CD4-positive, CD25-positive, alpha-beta regulatory T cell (primary cell): ENCODE results near the gene KRTAP10-12. TPM values are rescaled to one million over a fixed set of nuclear protein-coding genes. Genes with fewer than 3 reads are reported as not detected.

Source experiments
- ATAC-seq, 2 donors: fragments of 150-1000 bp; cut with Tn5 transposase; one replicate each; pipeline ENCODE4 v1.10.0; 2021; ENCODE audit warnings: low read depth in 2 of 2, moderate number of reproducible peaks in 2 of 2, moderate library complexity in 1 of 2
- DNase-seq, 3 donors: peaks; one replicate each; pipeline versions ENCODE4 v3.0.0 to v3.0.0-alpha.2; 2012 to 2022; ENCODE audit warnings: mixed read lengths in 1 of 3
- H3K27ac ChIP-seq: one replicate; pipeline ENCODE4 v1.7.0; 2013; ENCODE audit warnings: mild to moderate bottlenecking, low read length; ENCODE audit not compliant: insufficient read depth, poor library complexity, severe bottlenecking
- H3K27me3 ChIP-seq: one replicate; pipeline ENCODE4 v1.7.0; 2013; ENCODE audit warnings: low read length; ENCODE audit not compliant: control insufficient read depth, insufficient read depth
- H3K36me3 ChIP-seq: one replicate; pipeline ENCODE4 v1.7.0; 2013; ENCODE audit warnings: mild to moderate bottlenecking, low read length, moderate library complexity; ENCODE audit not compliant: control insufficient read depth, insufficient read depth
- H3K4me1 ChIP-seq: 2 replicates; pipeline ENCODE4 v1.7.0; 2013; ENCODE audit warnings: mild to moderate bottlenecking, low read length; ENCODE audit not compliant: insufficient read depth, control insufficient read depth, poor library complexity, severe bottlenecking
- H3K4me3 ChIP-seq: one replicate; pipeline ENCODE4 v1.7.0; 2013; ENCODE audit warnings: low read depth, mild to moderate bottlenecking, low read length, moderate library complexity
- H3K9me3 ChIP-seq, 2 experiments: 1 replicate in 1 of 2; 2 replicates in 1 of 2; pipeline ENCODE4 v1.7.0; 2013; ENCODE audit warnings: low read length in 2 of 2, mild to moderate bottlenecking in 1 of 2, moderate library complexity in 1 of 2; ENCODE audit not compliant: control insufficient read depth in 2 of 2
- H3K27ac Mint-ChIP-seq, 3 donors: one replicate each; pipeline ENCODE4 v1.8.0; 2020 to 2022; ENCODE audit warnings: mild to moderate bottlenecking in 3 of 3, mixed read lengths in 3 of 3, moderate library complexity in 2 of 3
- H3K27me3 Mint-ChIP-seq: one replicate; pipeline ENCODE4 v1.8.0; 2022; ENCODE audit warnings: mild to moderate bottlenecking, mixed read lengths
- H3K36me3 Mint-ChIP-seq: one replicate; pipeline ENCODE4 v1.8.0; 2020; ENCODE audit warnings: mixed read lengths
- H3K4me1 Mint-ChIP-seq, 4 donors: one replicate each; pipeline ENCODE4 v1.8.0; 2020 to 2022; ENCODE audit warnings: mixed read lengths in 4 of 4, mild to moderate bottlenecking in 1 of 4
- H3K4me3 Mint-ChIP-seq, 4 donors: one replicate each; pipeline ENCODE4 v1.8.0; 2020 to 2022; ENCODE audit warnings: mild to moderate bottlenecking in 4 of 4, mixed read lengths in 4 of 4, moderate library complexity in 3 of 4
- H3K9me3 Mint-ChIP-seq, 7 donors: one replicate each; pipeline ENCODE4 v1.8.0; 2020 to 2022; ENCODE audit warnings: mixed read lengths in 7 of 7, mild to moderate bottlenecking in 3 of 7, moderate library complexity in 2 of 7
- polyA plus RNA-seq, 4 donors: library from polyadenylated mRNA; unstranded; fragments of 300-500 nt; fragmentation: Illumina TruSeq; gene quantifications; one replicate each; pipeline ENCODE4 v1.2.3, GENCODE V29; 2021
- total RNA-seq: library from RNA; stranded (reverse); gene quantifications from one replicate; pipeline ENCODE4 v1.2.3, GENCODE V29; 2022

Gene KRTAP10-12
- total and polyA plus RNA-seq, 5 donors from 2014 or later = not detected

DNA sequence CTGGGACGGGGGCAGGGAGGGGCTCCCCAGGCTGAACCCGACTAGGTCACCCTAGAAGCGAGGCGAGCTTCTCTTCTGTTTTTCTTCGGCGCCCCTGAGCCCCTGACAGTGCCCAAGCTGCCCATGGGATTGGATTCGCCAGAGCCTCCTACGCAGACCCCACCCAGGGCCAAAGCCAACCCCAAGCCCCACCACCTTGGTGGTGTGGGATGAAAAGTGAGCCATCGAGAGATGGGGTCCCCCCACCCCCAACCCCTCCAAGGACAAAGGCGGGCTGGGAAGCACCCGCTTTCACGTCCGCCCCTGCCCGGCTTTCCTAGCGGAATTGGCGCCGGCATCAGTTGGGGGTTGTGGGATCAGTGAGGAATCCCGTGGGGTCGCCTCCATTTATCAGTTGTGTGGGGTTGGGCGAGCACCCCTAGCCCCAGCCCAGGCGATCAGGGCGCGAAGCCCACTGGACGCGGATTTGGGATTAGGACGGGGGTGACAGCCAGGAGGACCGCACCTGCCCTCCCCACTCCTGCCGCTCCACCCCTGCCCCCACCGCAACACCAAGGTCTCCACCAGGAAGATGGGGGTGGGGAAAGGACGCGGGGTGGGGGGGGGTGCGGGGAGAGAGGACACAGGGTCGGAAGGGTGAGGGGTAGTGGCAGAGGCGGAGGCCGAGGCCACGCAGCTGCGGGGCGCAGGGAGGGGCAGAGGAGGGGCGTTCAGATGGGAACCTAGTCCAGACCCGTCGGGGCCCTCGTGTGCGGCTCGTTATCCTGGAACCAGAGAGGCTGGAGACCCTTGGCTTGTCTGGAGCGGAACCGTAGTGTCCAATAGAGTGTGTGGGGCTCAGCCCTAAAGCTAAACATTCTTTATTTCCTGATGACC lies 10.0 kb downstream of the KRTAP10-12 start:
- peaks cover 0 to 11% of the 10 kb centered on the region in 2 experiments for H3K9me3 ChIP-seq

DNA sequence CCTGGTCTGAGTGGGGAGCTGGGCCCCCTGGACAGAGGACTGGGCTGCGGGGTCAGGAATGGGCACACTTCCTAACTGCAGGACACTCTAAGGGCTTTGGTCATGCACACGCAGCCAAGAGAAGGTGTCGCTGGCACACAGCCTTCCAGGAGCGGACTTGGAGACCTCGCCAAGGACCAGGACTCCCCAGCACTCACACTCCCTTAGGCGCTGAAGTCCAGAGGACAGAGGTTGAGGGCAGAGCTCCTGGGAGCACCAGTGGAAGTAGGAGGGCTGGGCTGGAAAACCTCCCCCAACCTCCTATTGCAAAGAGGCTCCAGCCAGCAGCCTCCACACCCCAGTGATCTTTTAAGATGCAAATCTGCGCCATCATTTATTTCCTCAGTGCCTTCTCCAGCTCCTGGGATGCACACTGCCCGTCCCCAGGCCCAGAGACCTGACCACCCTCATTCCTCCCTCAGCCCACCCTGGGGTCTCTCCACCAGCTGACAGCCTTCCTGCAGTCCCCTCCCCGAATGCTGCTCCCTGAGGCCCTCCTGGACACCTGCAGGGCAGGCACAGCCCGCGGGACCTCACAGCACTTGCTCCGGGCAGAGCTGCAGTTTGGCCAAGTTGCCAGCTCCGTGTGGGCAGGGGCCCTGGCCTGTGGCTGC lies 11.4 kb downstream of the KRTAP10-12 start:
- Histone ChIP-seq H3K4me1 (no peaks in the 10 kb centered on the region), H3K27ac (no peak overlapping the region), H3K36me3 (no peaks in the 10 kb centered on the region), H3K27me3 (peaks cover 10% of the 10 kb centered on the region), H3K4me3 (no peak overlapping the region), H3K9me3 (peaks cover 0 to 11% of the 10 kb centered on the region in 2 experiments)
- DNase-seq (no peak), ATAC-seq (no peak)
- Mint-ChIP-seq H3K27me3 (peaks cover 79% of the 10 kb centered on the region), H3K4me1 (peaks cover 0 to 19% (median 2%) of the 10 kb centered on the region in 4 donors), H3K9me3 (peaks cover 0 to 10% (median 4%) of the 10 kb centered on the region in 7 donors), H3K36me3 (peaks cover 4% of the 10 kb centered on the region), H3K4me3 (no peak overlapping the region), H3K27ac (no peak overlapping the region)

More for the DNA sequence above, 10.0 kb downstream of the KRTAP10-12 start:
- H3K4me1 ChIP-seq = no peaks in the 10 kb centered on the region
- Mint-ChIP-seq H3K4me3 (no peak overlapping the region), H3K9me3 (peaks cover 0 to 8% (median 4%) of the 10 kb centered on the region in 7 donors), H3K27me3 (peaks cover 75% of the 10 kb centered on the region), H3K4me1 (peaks cover 0 to 19% (median 2%) of the 10 kb centered on the region in 4 donors), H3K36me3 (peaks cover 4% of the 10 kb centered on the region), H3K27ac (no peak overlapping the region)
- no peak overlapping the region for H3K4me3 ChIP-seq
- H3K27ac ChIP-seq = no peak overlapping the region
- peaks cover 7% of the 10 kb centered on the region for H3K27me3 ChIP-seq
- H3K36me3 ChIP-seq = no peaks in the 10 kb centered on the region
- DNase-seq = no peak
- no peak for ATAC-seq

DNA sequence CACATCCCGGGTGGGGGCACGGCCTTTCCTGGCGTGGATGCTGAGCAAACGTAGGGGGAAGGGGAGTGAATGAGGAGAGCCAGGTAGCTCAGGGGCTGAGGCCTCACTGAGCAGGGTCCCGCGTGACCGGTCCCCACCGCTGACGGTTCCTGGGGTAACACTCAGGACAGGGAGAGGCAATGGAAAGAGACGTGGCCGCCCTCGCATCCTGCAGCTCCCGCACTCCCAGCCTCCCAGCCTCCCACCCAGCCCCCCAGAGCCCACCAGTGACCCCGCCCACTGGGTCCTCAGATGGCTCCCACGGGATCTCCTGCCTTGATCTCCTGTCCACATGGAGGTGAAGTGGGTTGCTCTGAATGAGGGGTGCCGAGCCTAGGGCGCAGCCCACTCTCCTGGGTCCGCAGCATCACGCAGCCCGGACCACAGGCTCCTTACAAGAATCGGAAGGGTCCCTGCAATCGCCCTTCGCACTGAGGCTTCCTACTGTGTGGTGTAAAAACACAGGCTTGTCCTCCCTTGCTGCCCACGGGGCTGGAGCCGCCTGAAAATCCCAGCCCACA lies 12.0 kb downstream of the KRTAP10-12 start:
- H3K36me3 Mint-ChIP-seq = peaks cover 4% of the 10 kb centered on the region
- Histone ChIP-seq H3K36me3 (no peaks in the 10 kb centered on the region), H3K4me3 (no peak overlapping the region), H3K9me3 (peaks cover 0 to 11% of the 10 kb centered on the region in 2 experiments), H3K4me1 (no peaks in the 10 kb centered on the region), H3K27me3 (peaks cover 16% of the 10 kb centered on the region), H3K27ac (no peak overlapping the region)
- peaks cover 0 to 19% (median 2%) of the 10 kb centered on the region in 4 donors for H3K4me1 Mint-ChIP-seq
- peak overlapping the region in 2 of 4 donors; percentile 38 to 48 for H3K4me3 Mint-ChIP-seq
- H3K27me3 Mint-ChIP-seq = peaks cover 85% of the 10 kb centered on the region
- ATAC-seq (no peak), DNase-seq (no peak)
- H3K9me3 Mint-ChIP-seq = peaks cover 0 to 10% (median 4%) of the 10 kb centered on the region in 7 donors
- H3K27ac Mint-ChIP-seq = no peak overlapping the region

DNA sequence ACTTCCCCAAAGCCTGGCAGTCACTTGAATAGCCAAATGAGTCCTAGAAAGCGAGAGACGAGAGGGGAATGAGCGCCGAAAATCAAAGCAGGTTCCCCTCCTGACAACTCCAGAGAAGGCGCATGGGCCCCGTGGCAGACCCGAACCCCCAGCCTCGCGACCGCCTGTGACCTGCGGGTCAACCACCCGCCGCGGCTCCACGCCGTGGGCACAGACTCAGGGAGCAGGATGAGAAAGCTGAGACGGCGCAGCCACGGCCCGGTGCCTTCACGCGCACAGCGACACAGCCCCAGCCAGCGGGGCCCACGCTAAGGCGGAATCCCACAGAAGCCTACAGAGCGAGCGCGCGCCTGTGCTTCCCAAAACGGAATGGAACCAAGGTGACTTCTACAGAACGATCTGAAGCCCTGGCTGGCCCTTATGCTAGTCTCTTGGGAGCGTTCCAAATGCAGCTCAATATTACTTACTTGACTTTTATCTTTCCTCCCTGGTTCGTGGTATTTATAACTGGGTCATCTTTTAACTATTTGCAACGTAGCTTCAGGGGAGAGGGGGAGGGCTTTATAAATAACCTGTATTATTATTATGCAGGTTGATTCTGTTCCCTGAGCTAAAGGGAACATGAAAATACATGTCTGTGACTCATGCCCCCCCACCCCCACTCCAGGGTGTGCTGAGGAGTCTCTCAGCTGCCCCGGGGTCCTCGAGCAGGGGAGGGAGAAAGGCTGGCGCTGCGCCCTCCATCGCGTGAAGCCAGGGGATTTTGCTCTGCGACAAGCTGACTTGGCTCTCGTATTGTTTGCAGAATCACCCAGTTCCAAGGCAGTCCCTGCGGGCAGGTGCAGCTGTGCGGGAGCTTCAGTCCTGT lies 12.7 kb downstream of the KRTAP10-12 start:
- H3K27ac ChIP-seq = no peak overlapping the region
- no peaks in the 10 kb centered on the region for H3K36me3 ChIP-seq
- Mint-ChIP-seq H3K9me3 (peaks cover 0 to 10% (median 3%) of the 10 kb centered on the region in 7 donors), H3K27ac (no peak overlapping the region), H3K4me3 (peak overlapping the region in 2 of 4 donors; percentile 38 to 48), H3K27me3 (peaks cover 92% of the 10 kb centered on the region), H3K36me3 (peaks cover 4% of the 10 kb centered on the region), H3K4me1 (peaks cover 0 to 19% (median 3%) of the 10 kb centered on the region in 4 donors)
- ATAC-seq (no peak), DNase-seq (no peak)
- no peak overlapping the region for H3K4me3 ChIP-seq
- no peaks in the 10 kb centered on the region for H3K4me1 ChIP-seq
- H3K27me3 ChIP-seq = peaks cover 16% of the 10 kb centered on the region
- peaks cover 0 to 11% of the 10 kb centered on the region in 2 experiments for H3K9me3 ChIP-seq

DNA sequence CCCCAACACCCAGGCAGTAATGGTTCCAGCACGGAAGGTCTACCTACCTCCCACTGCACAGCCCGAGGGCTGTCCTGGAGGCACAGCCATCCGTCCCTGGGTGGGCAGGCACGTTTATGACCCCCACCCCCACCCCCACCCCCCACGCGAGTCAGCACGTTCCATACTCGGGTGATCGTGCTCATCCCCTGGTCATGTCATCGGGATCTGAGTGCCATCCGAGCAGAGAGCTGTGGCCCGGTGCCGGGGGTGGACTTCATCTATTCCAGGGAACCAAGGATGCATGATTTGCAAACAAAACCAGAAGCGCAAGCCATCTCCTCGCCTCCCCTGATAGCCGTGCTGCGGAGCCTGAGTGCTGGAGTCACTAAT lies 13.3 kb downstream of the KRTAP10-12 start:
- Histone ChIP-seq H3K36me3 (no peaks in the 10 kb centered on the region), H3K27ac (no peak overlapping the region), H3K9me3 (peaks cover 0 to 11% of the 10 kb centered on the region in 2 experiments), H3K4me3 (no peak overlapping the region), H3K27me3 (peaks cover 16% of the 10 kb centered on the region), H3K4me1 (no peaks in the 10 kb centered on the region)
- peaks cover 4% of the 10 kb centered on the region for H3K36me3 Mint-ChIP-seq
- no peak overlapping the region for H3K4me3 Mint-ChIP-seq
- DNase-seq (no peak), ATAC-seq (no peak)
- peaks cover 0 to 19% (median 8%) of the 10 kb centered on the region in 4 donors for H3K4me1 Mint-ChIP-seq
- H3K27me3 Mint-ChIP-seq = peaks cover 92% of the 10 kb centered on the region
- H3K27ac Mint-ChIP-seq = no peak overlapping the region
- H3K9me3 Mint-ChIP-seq = peaks cover 0 to 10% (median 3%) of the 10 kb centered on the region in 7 donors

DNA sequence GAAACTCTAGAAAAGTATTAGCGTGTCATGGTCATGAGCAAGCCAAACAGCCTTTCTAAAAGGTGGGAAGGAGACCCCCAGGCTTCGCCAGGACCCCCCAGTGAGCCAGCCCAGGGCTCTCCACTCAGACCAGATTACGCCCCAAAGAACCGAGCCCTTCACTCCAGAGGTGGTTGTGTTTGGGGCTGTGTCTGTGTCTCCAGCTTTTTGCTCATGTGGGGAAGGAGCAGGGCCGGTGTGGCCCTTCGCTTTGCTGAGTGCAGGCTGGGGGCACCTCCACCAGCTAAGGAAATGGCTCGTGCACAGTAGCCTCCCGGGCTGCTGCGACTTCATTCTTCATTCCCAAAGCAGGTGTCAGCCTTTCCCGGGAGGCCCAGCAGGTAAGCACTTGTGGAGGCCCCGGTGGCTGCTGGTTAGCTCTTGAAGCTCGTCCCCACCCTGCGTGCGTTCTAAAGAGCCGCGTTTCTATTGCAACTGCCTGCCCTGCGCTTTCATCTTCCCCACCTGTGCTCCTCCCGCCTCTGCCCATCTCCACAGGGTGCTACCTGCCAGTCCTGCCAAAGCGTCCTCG lies 13.9 kb downstream of the KRTAP10-12 start:
- Mint-ChIP-seq H3K4me3 (peak overlapping the region in 2 of 4 donors; percentile 21 to 33), H3K36me3 (peaks cover 2% of the 10 kb centered on the region), H3K9me3 (peaks cover 0 to 9% (median 2%) of the 10 kb centered on the region in 7 donors), H3K27ac (no peak overlapping the region), H3K4me1 (peaks cover 0 to 19% (median 11%) of the 10 kb centered on the region in 4 donors), H3K27me3 (peaks cover 91% of the 10 kb centered on the region)
- Histone ChIP-seq H3K4me1 (no peaks in the 10 kb centered on the region), H3K27me3 (peaks cover 18% of the 10 kb centered on the region), H3K4me3 (no peak overlapping the region), H3K27ac (no peak overlapping the region), H3K9me3 (peaks cover 0 to 10% of the 10 kb centered on the region in 2 experiments), H3K36me3 (no peaks in the 10 kb centered on the region)
- no peak for DNase-seq
- ATAC-seq = no peak
